A673 (cell line): ENCODE results near the gene TMEM259.

ENCODE experiments used
- CTCF ChIP-seq: fragments of 300-800, 200-600 bp; sonication (generic); conservative IDR thresholded peaks from 2 replicates; pipeline ENCODE4 v1.5.1; 2017; ENCODE audit warnings: low read depth, mild to moderate bottlenecking, antibody characterized with exemption, low read length, moderate library complexity, mixed read lengths
- EZH2 ChIP-seq: fragments of 200-600 bp; sonication (generic); IDR thresholded peaks from 2 replicates; pipeline ENCODE4 v1.6.1; 2017; ENCODE audit warnings: borderline replicate concordance, low read depth, mild to moderate bottlenecking, mixed read lengths, antibody characterized with exemption, low read length; ENCODE audit not compliant: poor library complexity, severe bottlenecking

GRCh38 chr19:1013218-1013617 lies 7.7 kb downstream of the TMEM259 start:
- TF ChIP-seq CTCF (no peak), EZH2 (no peak)
